Activated CD4-positive, alpha-beta T cell treated with anti-CD3 and anti-CD28 coated beads, Interleukin-2, amount 50 U/mL, for 24 hours (primary cell): Measurements from ENCODE around the gene MAP3K14.

Experiments
- DNase-seq, 2 donors: peaks; one replicate each; pipeline ENCODE4 v3.0.0-alpha.2; 2020; ENCODE audit warnings: low read depth in 1 of 2, low spot score in 1 of 2

MAP3K14 gene

GRCh38 chr17:45238155-45238774 is 78.6 kb downstream of the MAP3K14 start:
- no peak for DNase-seq

- no peak for DNase-seq
Observed at GRCh38 chr17:45237686-45238085, 79.1 kb downstream of the MAP3K14 start.

GRCh38 chr17:45236282-45236606 is 80.6 kb downstream of the MAP3K14 start:
- no peak for DNase-seq

- DNase-seq = peak; percentile 71 to 72
Observed at GRCh38 chr17:45235416-45236281, 81.2 kb downstream of the MAP3K14 start.

- DNase-seq = no peak
Observed at GRCh38 chr17:45234641-45235415, 82.0 kb downstream of the MAP3K14 start.

GRCh38 chr17:45233423-45233924 is 83.3 kb downstream of the MAP3K14 start:
- no peak for DNase-seq

GRCh38 chr17:45232514-45233422 is 84.1 kb downstream of the MAP3K14 start:
- DNase-seq = no peak

GRCh38 chr17:45231481-45232116 is 85.2 kb downstream of the MAP3K14 start:
- DNase-seq = no peak

GRCh38 chr17:45230787-45231480 is 85.9 kb downstream of the MAP3K14 start:
- no peak for DNase-seq

GRCh38 chr17:45230410-45230786 is 86.4 kb downstream of the MAP3K14 start:
- DNase-seq = no peak

GRCh38 chr17:45229681-45230409 is 87.0 kb downstream of the MAP3K14 start:
- DNase-seq = no peak

- peak; percentile 62 to 81 for DNase-seq
Observed at GRCh38 chr17:45228763-45229539, 87.9 kb downstream of the MAP3K14 start.

GRCh38 chr17:45227926-45228762 is 88.7 kb downstream of the MAP3K14 start:
- DNase-seq = no peak

GRCh38 chr17:45227101-45227925 is 89.5 kb downstream of the MAP3K14 start:
- no peak for DNase-seq

GRCh38 chr17:45226576-45226975 is 90.2 kb downstream of the MAP3K14 start:
- no peak for DNase-seq

GRCh38 chr17:45225964-45226530 is 90.8 kb downstream of the MAP3K14 start:
- peak; percentile 85 to 95 for DNase-seq
